K562 (cell line): ENCODE measurements around the gene KLHDC7B. TPM values are rescaled to one million over a fixed set of nuclear protein-coding genes. Genes with fewer than 3 reads are reported as not detected.

Source experiments
- BHLHE40 ChIP-seq: IDR thresholded peaks from 2 replicates; pipeline ENCODE4 v1.6.1; 2011; ENCODE audit warnings: low read length, improper control_type of control experiment
- DPF2 ChIP-seq: fragments of 450-650 bp; IDR thresholded peaks from 2 replicates; pipeline ENCODE4 v1.6.1; 2016
- GATAD2B ChIP-seq: fragments of 450-650 bp; IDR thresholded peaks from 2 replicates; pipeline ENCODE4 v1.6.1; 2017; ENCODE audit warnings: mild to moderate bottlenecking, borderline replicate concordance
- KAT8 ChIP-seq: fragments of 450-650 bp; IDR thresholded peaks from 2 replicates; pipeline ENCODE4 v1.6.1; 2016; ENCODE audit warnings: low read depth, mild to moderate bottlenecking
- MAZ ChIP-seq, 2 experiments: fragments of 450-650 bp in 1 of 2; sonication (generic) in 1 of 2; formaldehyde crosslinking; IDR thresholded peaks in 1 of 2; conservative IDR thresholded peaks in 1 of 2; 2 replicates each; pipeline versions ENCODE4 v1.4.0 to v1.5.0; 2020; ENCODE audit warnings: mild to moderate bottlenecking in 1 of 2, missing genetic modification reagents in 1 of 2
- MNT ChIP-seq, 2 experiments: fragments of 450-650 bp; conservative IDR thresholded peaks; 2 replicates each; pipeline ENCODE4 v1.6.1; 2017; ENCODE audit warnings: mild to moderate bottlenecking in 2 of 2, moderate library complexity in 2 of 2
- NFIC ChIP-seq: fragments of 450-650 bp; IDR thresholded peaks from 2 replicates; pipeline ENCODE4 v1.6.1; 2017; ENCODE audit warnings: mild to moderate bottlenecking, inconsistent platforms
- NRF1 ChIP-seq, 2 experiments: fragments of 450-650 bp; IDR thresholded peaks in 1 of 2; conservative IDR thresholded peaks in 1 of 2; 2 replicates each; pipeline ENCODE4 v1.6.1; 2014; ENCODE audit warnings: mild to moderate bottlenecking in 2 of 2
- POLR2G ChIP-seq: fragments of 200-400 bp; formaldehyde crosslinking; IDR thresholded peaks from 2 replicates; pipeline ENCODE4 v1.6.1; 2017; ENCODE audit warnings: low read depth, mild to moderate bottlenecking, antibody characterized with exemption, low read length, moderate library complexity
- POLR3G ChIP-seq: IDR thresholded peaks from 2 replicates; pipeline ENCODE4 v1.6.1; 2011; ENCODE audit not compliant: insufficient read length, insufficient replicate concordance; ENCODE audit errors: extremely low read depth
- PTBP1 ChIP-seq: fragments of 200-400 bp; formaldehyde crosslinking; IDR thresholded peaks from 2 replicates; pipeline ENCODE4 v1.6.1; 2017; ENCODE audit warnings: low read depth, low read length
- RAD21 ChIP-seq, 2 experiments: fragments of 250-450 bp in 1 of 2; fragments of 450-650 bp in 1 of 2; sonication (Bioruptor Pico) in 1 of 2; formaldehyde crosslinking in 1 of 2; IDR thresholded peaks in 1 of 2; conservative IDR thresholded peaks in 1 of 2; 2 replicates each; pipeline versions ENCODE4 v1.4.0 to v1.8.0; 2020 to 2022; ENCODE audit warnings: mild to moderate bottlenecking in 2 of 2, moderate library complexity in 1 of 2
- RBBP5 ChIP-seq: fragments of 200-600 bp; sonication (generic); IDR thresholded peaks from 2 replicates; pipeline ENCODE4 v1.6.1; 2012; ENCODE audit warnings: borderline replicate concordance, mild to moderate bottlenecking, low read length, control low read depth, inconsistent platforms; ENCODE audit not compliant: insufficient read depth, poor library complexity, severe bottlenecking
- RBM39 ChIP-seq: fragments of 200-400 bp; formaldehyde crosslinking; optimal IDR thresholded peaks from 2 replicates; pipeline ENCODE3; 2018; ENCODE audit warnings: low read depth, low read length
- TARDBP ChIP-seq: fragments of 450-650 bp; IDR thresholded peaks from 2 replicates; pipeline ENCODE4 v1.6.1; 2016
- TBP ChIP-seq: optimal IDR thresholded peaks from 2 replicates; pipeline ENCODE3; 2011; ENCODE audit warnings: low read depth, low read length, improper control_type of control experiment
- YY1 ChIP-seq, 3 experiments: IDR thresholded peaks; 2 replicates each; pipeline ENCODE4 v1.6.1; 2011; ENCODE audit warnings: low read length in 2 of 3, mild to moderate bottlenecking in 2 of 3, moderate library complexity in 2 of 3, borderline replicate concordance in 1 of 3, control low read depth in 1 of 3, low read depth in 1 of 3; ENCODE audit not compliant: insufficient read depth in 3 of 3, insufficient replicate concordance in 2 of 3, control insufficient read depth in 1 of 3, insufficient read length in 1 of 3; ENCODE audit errors: extremely low read depth in 1 of 3
- polyA plus RNA-seq, 8 experiments: library from polyadenylated mRNA; depleted of rRNA in 4 of 8; stranded (reverse) in 5 of 8; unstranded in 3 of 8; fragments of >200 nt; fragmentation: Nextera tagmentation in 2 of 8; fragmentation: Illumina TruSeq in 1 of 8; extraction: Ambion mirVana in 2 of 8; extraction: Trizol in 1 of 8; gene quantifications; 2 replicates each; pipeline versions ENCODE4 v1.2.1 to v1.2.3, GENCODE V29; 2011 to 2014; ENCODE audit warnings: inconsistent platforms in 1 of 8, missing spikeins in 1 of 8
- total RNA-seq, 7 experiments: library from RNA; depleted of rRNA in 6 of 7; stranded (reverse); fragments of >200 nt in 6 of 7; fragmentation: Illumina TruSeq in 2 of 7; extraction: Trizol in 2 of 7; gene quantifications; 2 replicates each; pipeline versions ENCODE4 v1.2.1 to v1.2.3, GENCODE V29; 2011 to 2021; ENCODE audit warnings: low replicate concordance in 1 of 7
- TF ChIP-seq, protein P1 (sequence below), 2 experiments: IDR thresholded peaks; 2 replicates each; pipeline ENCODE4 v1.6.1; 2012; ENCODE audit warnings: improper control_type of control experiment in 2 of 2, low read depth in 2 of 2, low read length in 2 of 2, borderline replicate concordance in 1 of 2
- TF ChIP-seq, protein P2 (sequence below): sonication (generic); formaldehyde crosslinking; IDR thresholded peaks from 2 replicates; pipeline ENCODE4 v1.8.1; 2023; ENCODE audit warnings: mild to moderate bottlenecking, missing genetic modification reagents

KLHDC7B gene
- total and polyA plus RNA-seq, 9 of the 15 experiments (the other 6 are each of a cell fraction or from before 2014, with no cell fraction given): 0.04 to 0.22 (median 0.05) TPM; not detected in 4

DNA sequence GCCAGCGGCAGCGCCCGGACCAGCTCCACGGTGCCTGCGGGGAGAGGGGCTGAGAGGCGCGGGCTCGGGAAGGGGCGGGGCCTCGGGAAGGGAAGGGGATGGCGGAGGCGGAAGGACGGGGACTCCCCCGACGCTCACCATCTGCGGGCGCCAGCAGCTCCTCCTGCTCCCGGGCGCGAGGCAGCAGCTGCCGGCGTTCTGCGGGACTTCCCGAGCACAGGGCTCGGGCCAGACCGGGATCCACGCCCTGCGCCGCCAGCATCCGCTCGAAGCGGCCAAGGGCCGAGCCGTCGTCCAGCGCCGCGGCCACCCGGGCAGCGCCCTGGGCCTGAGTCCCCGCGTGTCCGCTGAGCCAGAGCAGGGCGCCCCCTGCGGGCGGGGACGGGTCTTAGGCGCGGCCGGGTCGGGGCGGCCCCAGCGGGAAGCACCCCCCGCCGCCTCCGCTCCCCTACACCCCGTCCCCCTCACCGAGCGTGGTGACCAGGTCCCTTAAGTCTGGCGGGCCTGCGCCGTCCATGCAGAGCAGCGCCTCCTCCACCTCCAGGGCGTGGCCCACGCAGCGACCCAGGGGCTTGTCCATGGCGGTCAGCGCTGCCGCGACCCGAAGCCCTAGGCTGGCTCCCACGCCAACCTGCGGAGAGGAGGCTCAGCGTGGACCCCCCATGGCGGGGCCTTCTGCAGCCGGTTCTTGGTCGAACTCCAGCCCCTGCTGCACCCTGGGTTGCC lies 19.4 kb upstream of the KLHDC7B start (continued):
- TF ChIP-seq DPF2 (0 out of 2 replicates have a peak, but pooled peaks have one; percentile 32), TARDBP (peak; percentile 58; the same call in 1 of the 2 replicates), TBP (peak; percentile 35), KAT8 (no peak), MAZ (CRISPR knock-in tag; conservative IDR thresholded peaks at IDR 0.05 in 1 of 2, IDR thresholded peaks at IDR 0.05 in 1 of 2) (no peak; a peak in 1 of 4 replicates), POLR2G (peak; percentile 71), RBM39 (no peak), NFIC (peak; percentile 28; the same call in 1 of the 2 replicates), POLR3G (no peak), RAD21 (CRISPR knock-in tag; conservative IDR thresholded peaks at IDR 0.05 in 1 of 2, IDR thresholded peaks at IDR 0.05 in 1 of 2) (peak; percentile 16 to 26; a peak in 2 of 4 replicates), YY1 (IDR thresholded peaks at IDR 0.05; ENCODE audit: borderline replicate concordance in 1 of 3, control insufficient read depth in 1 of 3, extremely low read depth in 1 of 3, insufficient read depth in 3 of 3, insufficient read length in 1 of 3, insufficient replicate concordance in 2 of 3, low read depth in 1 of 3, low read length in 2 of 3) (peak in 2 of 3 experiments; percentile 35 to 39), MNT (conservative IDR thresholded peaks at IDR 0.05) (peak in 1 of 2 experiments; percentile 4; a peak in 1 of 4 replicates), NRF1 (conservative IDR thresholded peaks at IDR 0.05 in 1 of 2, IDR thresholded peaks at IDR 0.05 in 1 of 2) (0 out of 4 replicates have a peak, but pooled peaks of 1 of the 2 experiments have one; percentile 8), GATAD2B (peak; percentile 79; the same call in 1 of the 2 replicates), BHLHE40 (no peak), RBBP5 (peak; percentile 39), PTBP1 (0 out of 2 replicates have a peak, but pooled peaks have one; percentile 19)
- TF ChIP-seq, protein P1, sequence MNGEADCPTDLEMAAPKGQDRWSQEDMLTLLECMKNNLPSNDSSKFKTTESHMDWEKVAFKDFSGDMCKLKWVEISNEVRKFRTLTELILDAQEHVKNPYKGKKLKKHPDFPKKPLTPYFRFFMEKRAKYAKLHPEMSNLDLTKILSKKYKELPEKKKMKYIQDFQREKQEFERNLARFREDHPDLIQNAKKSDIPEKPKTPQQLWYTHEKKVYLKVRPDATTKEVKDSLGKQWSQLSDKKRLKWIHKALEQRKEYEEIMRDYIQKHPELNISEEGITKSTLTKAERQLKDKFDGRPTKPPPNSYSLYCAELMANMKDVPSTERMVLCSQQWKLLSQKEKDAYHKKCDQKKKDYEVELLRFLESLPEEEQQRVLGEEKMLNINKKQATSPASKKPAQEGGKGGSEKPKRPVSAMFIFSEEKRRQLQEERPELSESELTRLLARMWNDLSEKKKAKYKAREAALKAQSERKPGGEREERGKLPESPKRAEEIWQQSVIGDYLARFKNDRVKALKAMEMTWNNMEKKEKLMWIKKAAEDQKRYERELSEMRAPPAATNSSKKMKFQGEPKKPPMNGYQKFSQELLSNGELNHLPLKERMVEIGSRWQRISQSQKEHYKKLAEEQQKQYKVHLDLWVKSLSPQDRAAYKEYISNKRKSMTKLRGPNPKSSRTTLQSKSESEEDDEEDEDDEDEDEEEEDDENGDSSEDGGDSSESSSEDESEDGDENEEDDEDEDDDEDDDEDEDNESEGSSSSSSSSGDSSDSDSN (IDR thresholded peaks at IDR 0.05; ENCODE audit: borderline replicate concordance in 1 of 2, low read depth in 2 of 2, low read length in 2 of 2): 0 out of 4 replicates have a peak, but pooled peaks of 1 of the 2 experiments have one; percentile 1
- TF ChIP-seq, protein P2, sequence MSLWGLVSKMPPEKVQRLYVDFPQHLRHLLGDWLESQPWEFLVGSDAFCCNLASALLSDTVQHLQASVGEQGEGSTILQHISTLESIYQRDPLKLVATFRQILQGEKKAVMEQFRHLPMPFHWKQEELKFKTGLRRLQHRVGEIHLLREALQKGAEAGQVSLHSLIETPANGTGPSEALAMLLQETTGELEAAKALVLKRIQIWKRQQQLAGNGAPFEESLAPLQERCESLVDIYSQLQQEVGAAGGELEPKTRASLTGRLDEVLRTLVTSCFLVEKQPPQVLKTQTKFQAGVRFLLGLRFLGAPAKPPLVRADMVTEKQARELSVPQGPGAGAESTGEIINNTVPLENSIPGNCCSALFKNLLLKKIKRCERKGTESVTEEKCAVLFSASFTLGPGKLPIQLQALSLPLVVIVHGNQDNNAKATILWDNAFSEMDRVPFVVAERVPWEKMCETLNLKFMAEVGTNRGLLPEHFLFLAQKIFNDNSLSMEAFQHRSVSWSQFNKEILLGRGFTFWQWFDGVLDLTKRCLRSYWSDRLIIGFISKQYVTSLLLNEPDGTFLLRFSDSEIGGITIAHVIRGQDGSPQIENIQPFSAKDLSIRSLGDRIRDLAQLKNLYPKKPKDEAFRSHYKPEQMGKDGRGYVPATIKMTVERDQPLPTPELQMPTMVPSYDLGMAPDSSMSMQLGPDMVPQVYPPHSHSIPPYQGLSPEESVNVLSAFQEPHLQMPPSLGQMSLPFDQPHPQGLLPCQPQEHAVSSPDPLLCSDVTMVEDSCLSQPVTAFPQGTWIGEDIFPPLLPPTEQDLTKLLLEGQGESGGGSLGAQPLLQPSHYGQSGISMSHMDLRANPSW (CRISPR knock-in tag): no peak
